ENCODE measurements around the gene GPR15. TPM values are rescaled to one million over a fixed set of nuclear protein-coding genes. Genes with fewer than 3 reads are reported as not detected.
A peak's percentile ranks its signal among the peaks of the same experiment; 100 is the strongest.

Gene GPR15
- total and polyA plus RNA-seq, 10 of the 15 experiments (the other 5 are each of a cell fraction or from before 2014, with no cell fraction given): 70.7 to 150 (median 115) TPM

DNA sequence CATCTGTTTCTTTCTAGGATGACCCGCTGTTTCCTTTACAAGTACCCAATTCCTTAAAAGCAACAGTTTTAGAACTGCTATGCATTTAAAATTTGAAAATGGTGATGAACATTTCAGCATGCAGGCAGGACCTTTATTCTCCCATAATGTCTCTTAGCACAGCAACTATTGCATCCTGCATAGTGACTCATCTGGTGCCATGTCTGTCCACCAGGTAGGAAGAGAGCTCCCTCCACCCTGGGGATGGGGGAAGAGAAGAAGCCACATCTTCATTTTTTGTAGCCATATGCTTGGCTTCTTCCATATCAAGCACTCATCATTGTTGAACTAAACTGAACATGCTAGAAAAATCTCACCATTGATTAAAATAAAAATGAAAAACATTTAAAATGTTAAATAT lies 9.9 kb downstream of the GPR15 start:
- 100% methylated on average over 1 of the region's 1 CpG for WGBS (ENCODE audit: insufficient coverage, insufficient replicate concordance, low lambda C conversion rate, missing lambda C conversion rate)
- DNase-seq (ENCODE audit: low read depth, low spot score) (no peak), ATAC-seq (peak; percentile 3; the same call in 2 of the 3 replicates), FAIRE-seq (no peak)
- Histone ChIP-seq H3K9ac (ENCODE audit: control insufficient read depth, insufficient read depth, low read length) (no peak overlapping the region), H3K9me3 (replicated peaks; ENCODE audit: control insufficient read depth, insufficient read depth, low read length) (no peaks in the 10 kb centered on the region), H3K4me3 (no peak overlapping the region), H4K20me1 (ENCODE audit: control insufficient read depth, insufficient read depth) (no peaks in the 10 kb centered on the region), H3K79me2 (ENCODE audit: control insufficient read depth, insufficient read depth, low read length) (peaks cover 93% of the 10 kb centered on the region), H2AFZ (ENCODE audit: control insufficient read depth, low read depth, low read length) (no peak overlapping the region), H3K4me2 (ENCODE audit: control insufficient read depth, insufficient read depth) (0 out of 2 replicates have a peak overlapping the region, but pooled peaks have one; percentile 7), H3K4me1 (ENCODE audit: control insufficient read depth, insufficient read depth, low read length) (peaks cover 32% of the 10 kb centered on the region; the same call in 1 of the 2 replicates), H3K27ac (ENCODE audit: control insufficient read depth, insufficient read depth) (peak overlapping the region; percentile 65), H3K36me3 (ENCODE audit: control insufficient read depth in 2 of 2, insufficient read depth in 2 of 2, low read length in 1 of 2) (no peaks in the 10 kb centered on the region; a peak in 1 of 4 replicates), H3K27me3 (replicated peaks in 1 of 2; ENCODE audit: control insufficient read depth in 2 of 2, insufficient read depth in 2 of 2, low read length in 1 of 2) (no peaks in the 10 kb centered on the region)
- ChIA-PET POLR2A (interaction anchor here (11.8 kb wide), 1 partner anchor 15 kb away, joined by 350 read pairs; no protein-coding TSS in a partner anchor), SMC1A (ENCODE audit: uncharacterized antibody, unreplicated experiment) (interaction anchor here (0.6 to 13.1 kb wide), 7 partner anchors 9 to 46 kb away, joined by 3 to 603 read pairs (median 5); partner anchors contain the start of gene CLDND1), RAD21 (ENCODE audit: unreplicated experiment) (interaction anchor here (1.1 to 13.1 kb wide), 3 partner anchors 9 to 17 kb away, joined by 4 to 511 read pairs (median 10); partner anchors contain the start of gene GPR15), CTCF (interaction anchor here (1.5 to 1.9 kb wide), 4 partner anchors 9 to 20 kb away, joined by 5 to 8 read pairs (median 6); no protein-coding TSS in a partner anchor)
- TF ChIP-seq NFIC (IDR thresholded peaks at IDR 0.05; ENCODE audit: low read depth, low read length): 0 out of 2 replicates have a peak, but pooled peaks have one; percentile 14
- TF ChIP-seq RFX5 (IDR thresholded peaks at IDR 0.05; ENCODE audit: low read depth, low read length): peak; percentile 43; the same call in 1 of the 2 replicates
- no peak for TF ChIP-seq EGR1 (IDR thresholded peaks at IDR 0.05; ENCODE audit: borderline replicate concordance in 1 of 2, low read depth in 2 of 2, low read length in 2 of 2)
- TF ChIP-seq EED (IDR thresholded peaks at IDR 0.05; ENCODE audit: low read depth): peak; percentile 36; the same call in 1 of the 2 replicates
- TF ChIP-seq SMARCA5 (IDR thresholded peaks at IDR 0.05): no peak
- TF ChIP-seq FOXK2 (IDR thresholded peaks at IDR 0.05): no peak
- TF ChIP-seq TCF12 (IDR thresholded peaks at IDR 0.05; ENCODE audit: low read depth, low read length): no peak
- TF ChIP-seq, protein P1, sequence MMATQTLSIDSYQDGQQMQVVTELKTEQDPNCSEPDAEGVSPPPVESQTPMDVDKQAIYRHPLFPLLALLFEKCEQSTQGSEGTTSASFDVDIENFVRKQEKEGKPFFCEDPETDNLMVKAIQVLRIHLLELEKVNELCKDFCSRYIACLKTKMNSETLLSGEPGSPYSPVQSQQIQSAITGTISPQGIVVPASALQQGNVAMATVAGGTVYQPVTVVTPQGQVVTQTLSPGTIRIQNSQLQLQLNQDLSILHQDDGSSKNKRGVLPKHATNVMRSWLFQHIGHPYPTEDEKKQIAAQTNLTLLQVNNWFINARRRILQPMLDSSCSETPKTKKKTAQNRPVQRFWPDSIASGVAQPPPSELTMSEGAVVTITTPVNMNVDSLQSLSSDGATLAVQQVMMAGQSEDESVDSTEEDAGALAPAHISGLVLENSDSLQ (IDR thresholded peaks at IDR 0.05): no peak
- no peak for TF ChIP-seq ETV6 (conservative IDR thresholded peaks at IDR 0.05 in 1 of 2, IDR thresholded peaks at IDR 0.05 in 1 of 2; ENCODE audit: borderline replicate concordance in 1 of 2, low read depth in 1 of 2)
- no peak for TF ChIP-seq ZNF207 (IDR thresholded peaks at IDR 0.05; ENCODE audit: borderline replicate concordance)
- TF ChIP-seq WRNIP1 (IDR thresholded peaks at IDR 0.05; ENCODE audit: borderline replicate concordance, low read depth, low read length): no peak
- no peak for TF ChIP-seq MEF2A (IDR thresholded peaks at IDR 0.05; ENCODE audit: insufficient read depth, low read depth, low read length)
- no peak for TF ChIP-seq CBX3 (IDR thresholded peaks at IDR 0.05; ENCODE audit: borderline replicate concordance, low read depth)
- intact Hi-C loops (cut with micrococcal nuclease; ENCODE audit: unreplicated experiment) (no loop called here), in situ Hi-C loops (cut with MboI) (no loop called here)
- BruUV-seq (replicated peaks): no TSS peak

Measured in GM12878 (cell line).